Transverse colon (tissue), 4 donors: ENCODE measurements around the gene BNIP3. TPM values are rescaled to one million over a fixed set of nuclear protein-coding genes. Genes with fewer than 3 reads are reported as not detected.

Source experiments
- DNase-seq: peaks from one replicate; pipeline ENCODE4 v3.0.0-alpha.2; 2019
- H3K27ac ChIP-seq, 4 donors: fragments of 200-600 bp; sonication (generic); 2 replicates each; pipeline ENCODE4 v1.5.1; 2016 to 2018; ENCODE audit warnings: inconsistent platforms in 4 of 4
- H3K27me3 ChIP-seq: fragments of 200-600 bp; sonication (generic); 2 replicates; pipeline ENCODE4 v1.5.1; 2017; ENCODE audit warnings: inconsistent platforms
- H3K36me3 ChIP-seq, 4 donors: fragments of 200-600 bp; sonication (generic); 2 replicates each; pipeline ENCODE4 v1.5.1; 2017 to 2019; ENCODE audit warnings: inconsistent platforms in 4 of 4
- H3K4me1 ChIP-seq, 4 donors: fragments of 200-600 bp; sonication (generic); 2 replicates each; pipeline ENCODE4 v1.5.1; 2017 to 2020; ENCODE audit warnings: inconsistent platforms in 4 of 4
- H3K4me3 ChIP-seq, 4 donors: fragments of 200-600 bp; sonication (generic); 1 replicate in 1 of 4; 2 replicates in 3 of 4; pipeline versions ENCODE4 v1.5.1 to v1.6.1; 2017 to 2019; ENCODE audit warnings: inconsistent platforms in 4 of 4
- H3K9me3 ChIP-seq, 2 donors: fragments of 200-600 bp; sonication (generic); 2 replicates each; pipeline ENCODE4 v1.5.1; 2017 to 2019; ENCODE audit warnings: inconsistent platforms in 2 of 2
- EP300 ChIP-seq: sonication (generic); formaldehyde crosslinking; IDR thresholded peaks from one replicate; pipeline ENCODE4 v1.6.1; 2017; ENCODE audit warnings: antibody characterized with exemption, low read depth
- POLR2A ChIP-seq: fragments of 450-650 bp; IDR thresholded peaks from one replicate; pipeline ENCODE4 v1.6.1; 2016; ENCODE audit warnings: antibody characterized with exemption, mild to moderate bottlenecking, moderate library complexity
- POLR2AphosphoS5 ChIP-seq, 3 donors: sonication (generic); formaldehyde crosslinking; IDR thresholded peaks; one replicate each; pipeline ENCODE4 v1.6.1; 2016; ENCODE audit warnings: antibody characterized with exemption in 3 of 3
- WGBS, 2 donors: methylation state at CpG; one replicate each; pipeline ENCODE4 v1.1.5; 2018; ENCODE audit warnings: low coverage in 1 of 2; 5-methylcytosine and 5-hydroxymethylcytosine counted together
- in situ Hi-C, 4 donors: fragments of 200-750 bp; cut with MboI; loops; one replicate each; pipeline versions ENCODE4 v1.15.0 to v1.15.1; 2017; ENCODE audit warnings: low sequenced_read_pairs in 3 of 4, low pct_ligation_motif_present in 1 of 4, low pct_unique_long_range_greater_than_20kb in 1 of 4
- intact Hi-C: fragments of 100-400 bp; cut with DNase I; formaldehyde crosslinking; loops from one replicate; pipeline ENCODE4 v1.15.1; 2023; ENCODE audit warnings: low total_unique reads
- total RNA-seq, 4 donors: library from RNA; depleted of rRNA; stranded (reverse); fragments of >200 nt; gene quantifications; one replicate each; pipeline ENCODE4 v1.1.0, GENCODE V29; 2016
- TF ChIP-seq, protein P1 (sequence below), 5 experiments: fragments of 200-600 bp in 3 of 5; fragments of 450-650 bp in 2 of 5; sonication (generic) in 3 of 5; IDR thresholded peaks; 1 replicate in 2 of 5; 2 replicates in 3 of 5; pipeline ENCODE4 v1.5.1; 2016 to 2017; ENCODE audit warnings: antibody characterized with exemption in 5 of 5, inconsistent platforms in 3 of 5, mild to moderate bottlenecking in 2 of 5, moderate library complexity in 1 of 5

BNIP3 gene
- total RNA-seq, 4 donors from 2014 or later: 9.7 to 36.8 (median 27.6) TPM

DNA sequence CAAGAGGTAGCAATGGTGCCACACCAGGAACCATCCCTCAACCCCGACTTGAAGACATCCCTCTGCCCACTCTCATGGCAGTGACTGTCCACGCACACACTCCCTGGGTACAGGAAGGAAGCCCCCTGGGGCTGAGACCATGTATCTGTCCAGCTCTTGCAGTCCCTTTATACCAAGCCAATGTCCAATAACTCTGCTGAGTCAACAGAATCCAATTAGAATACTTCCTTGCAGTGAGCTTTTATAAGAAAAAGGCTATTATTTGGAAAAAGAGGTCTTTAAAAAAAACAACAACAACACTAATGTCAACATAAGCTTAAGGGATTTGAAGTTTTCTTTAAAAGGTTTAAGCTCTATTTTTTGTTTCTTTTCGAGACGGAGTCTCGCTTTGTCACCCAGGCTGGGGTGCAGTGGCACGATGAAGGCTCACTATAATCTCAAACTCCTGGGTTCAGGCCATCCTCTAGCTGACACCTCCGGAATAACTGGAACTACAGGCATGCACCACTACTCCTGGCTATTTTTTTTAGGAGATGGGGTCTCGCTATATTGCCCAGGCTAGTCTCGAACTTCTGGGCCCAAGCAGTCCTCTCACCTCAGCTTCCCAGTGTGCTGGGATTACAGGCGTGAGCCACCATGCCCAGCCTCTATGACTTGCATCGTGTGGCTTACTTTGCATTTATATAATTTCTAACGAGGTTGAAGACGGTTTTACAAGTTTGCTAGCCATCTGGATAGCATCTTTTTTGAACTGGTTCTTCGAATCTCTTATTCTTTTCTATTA lies 7.5 kb downstream of the BNIP3 start:
- Histone ChIP-seq H3K27ac (no peak overlapping the region), H3K9me3 (no peaks in the 10 kb centered on the region), H3K4me1 (peaks cover 0 to 14% (median 4%) of the 10 kb centered on the region in 4 donors), H3K27me3 (peaks cover 3% of the 10 kb centered on the region), H3K36me3 (peaks cover 0 to 11% (median 0%) of the 10 kb centered on the region in 4 donors), H3K4me3 (no peak overlapping the region)
- TF ChIP-seq, protein P1, sequence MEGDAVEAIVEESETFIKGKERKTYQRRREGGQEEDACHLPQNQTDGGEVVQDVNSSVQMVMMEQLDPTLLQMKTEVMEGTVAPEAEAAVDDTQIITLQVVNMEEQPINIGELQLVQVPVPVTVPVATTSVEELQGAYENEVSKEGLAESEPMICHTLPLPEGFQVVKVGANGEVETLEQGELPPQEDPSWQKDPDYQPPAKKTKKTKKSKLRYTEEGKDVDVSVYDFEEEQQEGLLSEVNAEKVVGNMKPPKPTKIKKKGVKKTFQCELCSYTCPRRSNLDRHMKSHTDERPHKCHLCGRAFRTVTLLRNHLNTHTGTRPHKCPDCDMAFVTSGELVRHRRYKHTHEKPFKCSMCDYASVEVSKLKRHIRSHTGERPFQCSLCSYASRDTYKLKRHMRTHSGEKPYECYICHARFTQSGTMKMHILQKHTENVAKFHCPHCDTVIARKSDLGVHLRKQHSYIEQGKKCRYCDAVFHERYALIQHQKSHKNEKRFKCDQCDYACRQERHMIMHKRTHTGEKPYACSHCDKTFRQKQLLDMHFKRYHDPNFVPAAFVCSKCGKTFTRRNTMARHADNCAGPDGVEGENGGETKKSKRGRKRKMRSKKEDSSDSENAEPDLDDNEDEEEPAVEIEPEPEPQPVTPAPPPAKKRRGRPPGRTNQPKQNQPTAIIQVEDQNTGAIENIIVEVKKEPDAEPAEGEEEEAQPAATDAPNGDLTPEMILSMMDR (IDR thresholded peaks at IDR 0.05): no peak
- TF ChIP-seq POLR2A (no peak), POLR2AphosphoS5 (IDR thresholded peaks at IDR 0.05) (no peak), EP300 (no peak)
- in situ Hi-C loops (no loop called here), intact Hi-C loops (no loop called here)
- DNase-seq: no peak
- WGBS, 2 donors: 82 to 90% methylated on average over 9 to 14 of the region's 14 CpGs

DNA sequence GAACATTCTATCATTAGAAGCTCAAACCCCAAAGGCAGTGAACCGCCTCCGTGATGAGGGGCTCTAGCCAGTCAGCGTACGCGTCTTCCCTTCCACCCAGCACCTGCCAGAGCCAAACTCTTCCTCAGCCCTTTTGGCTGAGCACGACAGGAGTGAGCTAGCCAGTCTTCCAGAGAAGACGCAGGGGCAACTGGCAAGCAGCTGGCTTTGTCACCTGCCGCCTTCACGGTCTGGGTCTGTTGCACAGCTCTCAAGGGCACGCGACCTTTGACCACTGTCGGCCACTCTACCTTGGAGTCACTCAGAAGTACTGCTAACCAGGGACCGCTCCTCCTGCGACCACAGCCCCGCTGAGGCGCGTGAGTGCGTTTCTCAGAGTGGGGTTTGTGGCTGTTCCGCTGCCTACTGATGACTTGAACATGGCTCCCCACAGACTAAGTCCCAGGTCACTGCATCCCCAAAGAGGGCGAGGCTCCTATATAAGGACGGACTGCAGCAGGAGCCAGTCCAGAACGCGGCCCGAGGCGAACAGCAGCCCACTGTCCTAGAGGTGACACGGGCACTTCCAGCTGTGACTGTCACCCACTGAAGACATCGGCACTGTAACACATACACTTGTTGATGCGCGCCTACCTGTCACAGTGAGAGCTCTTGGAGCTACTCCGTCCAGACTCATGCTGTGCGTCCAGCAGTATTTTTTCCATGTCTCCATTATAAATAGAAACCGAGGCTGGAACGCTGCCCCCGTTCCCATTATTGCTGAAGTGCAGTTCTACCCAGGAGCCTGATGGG lies 8.4 kb downstream of the BNIP3 start:
- H3K36me3 ChIP-seq: peaks cover 0 to 14% (median 0%) of the 10 kb centered on the region in 4 donors
- 79 to 100% methylated on average over 5 to 34 of the region's 34 CpGs for WGBS, 2 donors
- H3K27ac ChIP-seq: no peak overlapping the region
- H3K27me3 ChIP-seq: no peaks in the 10 kb centered on the region
- intact Hi-C loops: no loop called here
- in situ Hi-C loops: no loop called here
- no peak for DNase-seq
- H3K9me3 ChIP-seq: no peaks in the 10 kb centered on the region
- H3K4me1 ChIP-seq: peaks cover 0 to 14% (median 4%) of the 10 kb centered on the region in 4 donors
- TF ChIP-seq POLR2A (no peak), EP300 (no peak), POLR2AphosphoS5 (IDR thresholded peaks at IDR 0.05) (no peak)
- TF ChIP-seq, protein P1 (IDR thresholded peaks at IDR 0.05): no peak
- H3K4me3 ChIP-seq: no peak overlapping the region

DNA sequence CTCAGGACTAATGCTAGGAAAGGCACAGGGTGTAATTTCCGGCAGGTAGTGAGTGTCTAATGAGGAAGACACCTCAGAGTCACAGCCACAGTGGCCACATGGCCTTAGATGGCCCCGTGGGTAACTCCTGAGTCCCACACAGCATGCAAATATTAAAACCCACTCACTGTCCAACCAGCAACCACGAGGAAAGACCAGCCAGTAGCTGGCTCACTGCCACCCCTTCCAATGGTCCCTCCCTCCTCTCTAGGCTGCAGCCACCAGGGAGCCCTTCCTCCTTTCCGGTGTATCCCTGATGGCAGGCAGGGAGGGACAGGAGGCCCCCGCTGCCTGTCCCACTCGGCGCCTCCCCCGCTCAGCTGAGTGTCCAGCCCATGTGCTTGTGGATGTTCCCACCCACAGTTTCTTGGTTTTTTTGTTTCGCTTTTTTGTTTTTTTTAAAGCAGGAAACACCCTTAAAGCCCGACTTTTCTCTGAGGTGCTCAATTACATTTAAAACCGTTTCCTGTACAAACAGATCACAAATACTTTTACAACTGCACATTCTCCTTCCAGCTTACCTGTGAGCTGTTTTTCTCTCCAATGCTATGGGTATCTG lies 9.2 kb downstream of the BNIP3 start:
- in situ Hi-C loops: no loop called here
- DNase-seq: peak; percentile 39
- intact Hi-C loops: no loop called here
- no peaks in the 10 kb centered on the region for H3K9me3 ChIP-seq
- peaks cover 0 to 14% (median 0%) of the 10 kb centered on the region in 4 donors for H3K36me3 ChIP-seq
- H3K4me3 ChIP-seq: peak overlapping the region in 1 of 4 donors; percentile 3
- peaks cover 0 to 14% (median 4%) of the 10 kb centered on the region in 4 donors for H3K4me1 ChIP-seq
- WGBS, 2 donors: 19 to 38% methylated on average over 3 to 11 of the region's 11 CpGs
- TF ChIP-seq EP300 (no peak), POLR2A (no peak), POLR2AphosphoS5 (IDR thresholded peaks at IDR 0.05) (no peak)
- TF ChIP-seq, protein P1 (IDR thresholded peaks at IDR 0.05): no peak
- H3K27me3 ChIP-seq: no peaks in the 10 kb centered on the region
- no peak overlapping the region for H3K27ac ChIP-seq

DNA sequence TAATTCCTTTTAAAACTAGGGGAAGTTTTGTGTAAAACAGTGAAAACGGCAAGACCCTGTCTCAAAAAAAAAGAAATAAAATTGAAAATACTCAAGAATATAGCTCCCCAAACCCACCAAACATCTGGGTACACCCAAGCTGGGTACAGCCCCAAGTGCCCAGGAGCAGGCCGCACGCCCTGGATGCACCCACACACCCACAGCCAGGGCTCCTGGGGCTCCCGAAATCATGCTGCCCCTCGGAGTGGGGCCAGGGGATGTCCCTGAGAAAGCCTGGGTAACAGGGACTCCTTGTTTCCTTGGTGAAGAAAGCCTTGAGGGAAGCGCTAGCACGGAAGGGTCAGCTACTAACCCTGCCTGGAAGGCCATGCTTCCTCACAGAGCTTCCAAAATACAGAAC lies 10.1 kb downstream of the BNIP3 start:
- Histone ChIP-seq H3K27ac (no peak overlapping the region), H3K4me1 (peaks cover 0 to 14% (median 4%) of the 10 kb centered on the region in 4 donors), H3K4me3 (no peak overlapping the region), H3K9me3 (no peaks in the 10 kb centered on the region), H3K27me3 (no peaks in the 10 kb centered on the region), H3K36me3 (peaks cover 0 to 14% (median 0%) of the 10 kb centered on the region in 4 donors)
- TF ChIP-seq, protein P1 (IDR thresholded peaks at IDR 0.05): no peak
- TF ChIP-seq POLR2A: no peak
- no peak for TF ChIP-seq POLR2AphosphoS5 (IDR thresholded peaks at IDR 0.05)
- TF ChIP-seq EP300: no peak
- DNase-seq: no peak
- intact Hi-C loops (no loop called here), in situ Hi-C loops (no loop called here)
- 79 to 100% methylated on average over 1 to 7 of the region's 7 CpGs for WGBS, 2 donors
